Pancreas (tissue), 10 donors: Measurements from ENCODE around the gene IL11. TPM values are rescaled to one million over a fixed set of nuclear protein-coding genes. Genes with fewer than 3 reads are reported as not detected.

Source experiments
- ATAC-seq, 4 donors: fragments of 200-7000 bp; cut with Tn5 transposase; one replicate each; pipeline versions ENCODE4 v1.8.0 to v1.9.1; 2020; ENCODE audit warnings: mild to moderate bottlenecking in 4 of 4, moderate library complexity in 4 of 4
- DNase-seq, 6 donors: peaks; one replicate each; pipeline ENCODE4 v3.0.0-alpha.2; 2020
- FAIRE-seq: peaks from 2 replicates; lab custom pipeline; 2012; peaks lifted over from hg19 to GRCh38; lab: Jason Lieb, UNC
- H3K27ac ChIP-seq, 4 donors: fragments of 200-600 bp; sonication (generic); 1 replicate in 3 of 4; 2 replicates in 1 of 4; pipeline versions ENCODE4 v1.5.0 to v1.8.0; 2020
- H3K27me3 ChIP-seq, 4 donors: fragments of 200-600 bp; one replicate each; pipeline ENCODE4 v1.8.0; 2021
- H3K36me3 ChIP-seq, 3 donors: fragments of 200-600 bp; sonication (generic) in 1 of 3; one replicate each; pipeline versions ENCODE4 v1.5.0 to v1.8.0; 2020 to 2021
- H3K4me1 ChIP-seq, 3 donors: fragments of 200-600 bp; one replicate each; pipeline ENCODE4 v1.8.0; 2021
- H3K4me3 ChIP-seq, 4 donors: fragments of 200-600 bp; sonication (generic) in 2 of 4; one replicate each; pipeline versions ENCODE4 v1.5.0 to v1.8.0; 2020 to 2021
- H3K9me3 ChIP-seq, 4 donors: fragments of 200-600 bp; one replicate each; pipeline ENCODE4 v1.8.0; 2021
- CTCF ChIP-seq, 4 donors: fragments of 200-600 bp; sonication (generic) in 3 of 4; IDR thresholded peaks; one replicate each; pipeline versions ENCODE4 v1.5.0 to v1.8.0; 2021; ENCODE audit warnings: antibody characterized with exemption in 4 of 4
- WGBS, 2 donors: extraction: QIAGEN DNeasy Blood & Tissue Kit; methylation state at CpG; one replicate each; pipeline ENCODE4 v1.1.7; 2013; 5-methylcytosine and 5-hydroxymethylcytosine counted together
- intact Hi-C, 3 donors: fragments of 100-400 bp; cut with DNase I; formaldehyde crosslinking; loops; one replicate each; pipeline versions ENCODE4 v1.11.1 to v1.14.2; 2022
- polyA plus RNA-seq, 2 donors: library from polyadenylated mRNA; stranded (reverse); fragments of 200-250 nt; gene quantifications; one replicate each; pipeline ENCODE4 v1.2.3, GENCODE V29; 2013
- total RNA-seq, 6 donors: library from RNA; stranded (reverse); fragmentation: NEBNext Ultra II Directional in 4 of 6; extraction: Animal tissue kit (Norgen Biotek cat#: 25700) in 4 of 6; gene quantifications; one replicate each; pipeline versions ENCODE4 v1.2.1 to v1.2.4, GENCODE V29; 2021 to 2023
- donor health status: healthy with polysubstance abuse.
- donor health status: DM: no; HTN: no; CAD: no; lungs with moderate emphysema.
- donor health status: DM: no; HTN: no; CAD: no.
- donor health status: control.
- donor health status: control.
- donor health status: Bipolar disorder and iron deficiency.
- donor health status: DM: yes; HTN: yes; CAD: no.
- donor health status: DM: no; HTN: no; CAD: no.
- donor health status: DM: no; HTN: no; CAD: no.
- donor health status: DM: yes; HTN: yes; CAD: no.

Gene IL11
- total and polyA plus RNA-seq, 8 donors, result 0.16 to 0.41 (median 0.20) TPM; not detected in 3

GRCh38 chr19:55400281-55401087 is 30.2 kb upstream of the IL11 start:
- WGBS, 2 donors, result 87 to 89% methylated on average over 14 of the region's 14 CpGs
- no peaks in the 10 kb centered on the region for H3K9me3 ChIP-seq
- no peak for ATAC-seq
- no peak for DNase-seq
- H3K4me3 ChIP-seq, result no peak overlapping the region
- H3K4me1 ChIP-seq, result no peaks in the 10 kb centered on the region
- H3K27ac ChIP-seq, result no peak overlapping the region
- H3K27me3 ChIP-seq, result no peaks in the 10 kb centered on the region
- no peak for FAIRE-seq
- H3K36me3 ChIP-seq, result peaks cover 0 to 7% (median 0%) of the 10 kb centered on the region in 3 donors
- TF ChIP-seq CTCF (IDR thresholded peaks at IDR 0.05), result no peak
- intact Hi-C loops, result loop anchor here in 1 of 3 donors (10.0 kb wide), 1 partner anchor 106 kb away; no protein-coding TSS in a partner anchor

- DNase-seq (no peak), FAIRE-seq (no peak), ATAC-seq (no peak)
- intact Hi-C loops, result no loop called here
- Histone ChIP-seq H3K4me1 (no peaks in the 10 kb centered on the region), H3K4me3 (no peak overlapping the region), H3K27me3 (no peaks in the 10 kb centered on the region), H3K9me3 (no peaks in the 10 kb centered on the region), H3K27ac (no peak overlapping the region), H3K36me3 (peaks cover 0 to 5% (median 0%) of the 10 kb centered on the region in 3 donors)
- TF ChIP-seq CTCF (IDR thresholded peaks at IDR 0.05), result no peak
- 83 to 88% methylated on average over 12 of the region's 12 CpGs for WGBS, 2 donors
Observed at GRCh38 chr19:55398200-55398925, 28.1 kb upstream of the IL11 start.

- Histone ChIP-seq H3K36me3 (peaks cover 0 to 17% (median 5%) of the 10 kb centered on the region in 3 donors), H3K4me3 (no peak overlapping the region), H3K9me3 (no peaks in the 10 kb centered on the region), H3K4me1 (peaks cover 0 to 6% (median 4%) of the 10 kb centered on the region in 3 donors), H3K27ac (no peak overlapping the region), H3K27me3 (no peaks in the 10 kb centered on the region)
- ATAC-seq (no peak), FAIRE-seq (no peak), DNase-seq (no peak)
- intact Hi-C loops, result no loop called here
- no peak for TF ChIP-seq CTCF (IDR thresholded peaks at IDR 0.05)
- 73 to 74% methylated on average over 18 of the region's 18 CpGs for WGBS, 2 donors
Observed at GRCh38 chr19:55392820-55393761, 22.8 kb upstream of the IL11 start.

- Histone ChIP-seq H3K9me3 (no peaks in the 10 kb centered on the region), H3K27ac (no peak overlapping the region), H3K27me3 (no peaks in the 10 kb centered on the region), H3K4me1 (peaks cover 8 to 17% (median 15%) of the 10 kb centered on the region in 3 donors), H3K36me3 (peaks cover 0 to 23% (median 11%) of the 10 kb centered on the region in 3 donors), H3K4me3 (no peak overlapping the region)
- no peak for ATAC-seq
- no peak for DNase-seq
- intact Hi-C loops, result no loop called here
- FAIRE-seq, result no peak
- no peak for TF ChIP-seq CTCF (IDR thresholded peaks at IDR 0.05)
- 82% methylated on average over 18 of the region's 18 CpGs for WGBS, 2 donors
Observed at GRCh38 chr19:55391702-55392615, 21.7 kb upstream of the IL11 start.
